Esophagus squamous epithelium (tissue), 4 donors: ENCODE results near the gene TIMP2.
"Not testable (repeated sequence)": the region's sequence is repeated elsewhere in the genome, so short reads cannot be mapped to it uniquely, and the experiment has no call there.

Experiments used
- POLR2A ChIP-seq, 4 donors: fragments of 450-650 bp; IDR thresholded peaks; one replicate each; pipeline ENCODE4 v1.6.1; 2017; ENCODE audit warnings: antibody characterized with exemption in 4 of 4, mild to moderate bottlenecking in 4 of 4, moderate library complexity in 3 of 4
- TF ChIP-seq, protein P1 (sequence below), 6 experiments: fragments of 450-650 bp in 4 of 6; fragments of 200-600 bp in 2 of 6; sonication (generic) in 2 of 6; IDR thresholded peaks; one replicate each; pipeline ENCODE4 v1.5.1; 2016 to 2019; ENCODE audit warnings: antibody characterized with exemption in 6 of 6, mild to moderate bottlenecking in 4 of 6, moderate library complexity in 4 of 6

- TF ChIP-seq, protein P1, sequence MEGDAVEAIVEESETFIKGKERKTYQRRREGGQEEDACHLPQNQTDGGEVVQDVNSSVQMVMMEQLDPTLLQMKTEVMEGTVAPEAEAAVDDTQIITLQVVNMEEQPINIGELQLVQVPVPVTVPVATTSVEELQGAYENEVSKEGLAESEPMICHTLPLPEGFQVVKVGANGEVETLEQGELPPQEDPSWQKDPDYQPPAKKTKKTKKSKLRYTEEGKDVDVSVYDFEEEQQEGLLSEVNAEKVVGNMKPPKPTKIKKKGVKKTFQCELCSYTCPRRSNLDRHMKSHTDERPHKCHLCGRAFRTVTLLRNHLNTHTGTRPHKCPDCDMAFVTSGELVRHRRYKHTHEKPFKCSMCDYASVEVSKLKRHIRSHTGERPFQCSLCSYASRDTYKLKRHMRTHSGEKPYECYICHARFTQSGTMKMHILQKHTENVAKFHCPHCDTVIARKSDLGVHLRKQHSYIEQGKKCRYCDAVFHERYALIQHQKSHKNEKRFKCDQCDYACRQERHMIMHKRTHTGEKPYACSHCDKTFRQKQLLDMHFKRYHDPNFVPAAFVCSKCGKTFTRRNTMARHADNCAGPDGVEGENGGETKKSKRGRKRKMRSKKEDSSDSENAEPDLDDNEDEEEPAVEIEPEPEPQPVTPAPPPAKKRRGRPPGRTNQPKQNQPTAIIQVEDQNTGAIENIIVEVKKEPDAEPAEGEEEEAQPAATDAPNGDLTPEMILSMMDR (IDR thresholded peaks at IDR 0.05), result not testable (repeated sequence)
- TF ChIP-seq POLR2A (IDR thresholded peaks at IDR 0.05), result not testable (repeated sequence)
These were observed 20.3 kb upstream of the TIMP2 start for GRCh38 chr17:78945455-78945854.
